Cardiac fibroblast (primary cell): ENCODE results near the gene CALR3.

Experiments used
- DNase-seq, 2 donors: peaks; one replicate each; pipeline versions ENCODE4 v3.0.0 to v3.0.0-alpha.2; 2010; ENCODE audit warnings: low read depth in 2 of 2
- H3K4me3 ChIP-seq, 2 donors: replicated peaks in 1 of 2; 1 replicate in 1 of 2; 2 replicates in 1 of 2; pipeline ENCODE4 v1.5.1; 2011; ENCODE audit warnings: low read depth in 2 of 2, low read length in 2 of 2, mild to moderate bottlenecking in 2 of 2, moderate library complexity in 1 of 2
- CTCF ChIP-seq: IDR thresholded peaks from one replicate; pipeline ENCODE4 v1.5.1; 2011; ENCODE audit warnings: low read depth, mild to moderate bottlenecking, low read length, inconsistent platforms

Gene CALR3

GRCh38 chr19:16540948-16541347 is 45.0 kb upstream of the CALR3 start:
- TF ChIP-seq CTCF = no peak
- peak overlapping the region; percentile 95 to 97 for H3K4me3 ChIP-seq
- DNase-seq = no peak

- no peak for DNase-seq
- TF ChIP-seq CTCF = no peak
- H3K4me3 ChIP-seq = no peak overlapping the region
Observed at GRCh38 chr19:16537111-16537510, 41.1 kb upstream of the CALR3 start.

- DNase-seq = no peak
- H3K4me3 ChIP-seq = no peak overlapping the region
- TF ChIP-seq CTCF = no peak
Observed at GRCh38 chr19:16536130-16536529, 40.2 kb upstream of the CALR3 start.

GRCh38 chr19:16535381-16535780 is 39.4 kb upstream of the CALR3 start:
- no peak for DNase-seq
- TF ChIP-seq CTCF = no peak
- no peak overlapping the region for H3K4me3 ChIP-seq

- no peak for TF ChIP-seq CTCF
- H3K4me3 ChIP-seq = no peak overlapping the region
- DNase-seq = no peak
Observed at GRCh38 chr19:16532440-16533234, 36.7 kb upstream of the CALR3 start.

GRCh38 chr19:16531380-16531669 is 35.4 kb upstream of the CALR3 start:
- H3K4me3 ChIP-seq = no peak overlapping the region
- no peak for TF ChIP-seq CTCF
- DNase-seq = no peak
